ENCODE results near the gene EPHA7.

The EPHA7 gene

DNA sequence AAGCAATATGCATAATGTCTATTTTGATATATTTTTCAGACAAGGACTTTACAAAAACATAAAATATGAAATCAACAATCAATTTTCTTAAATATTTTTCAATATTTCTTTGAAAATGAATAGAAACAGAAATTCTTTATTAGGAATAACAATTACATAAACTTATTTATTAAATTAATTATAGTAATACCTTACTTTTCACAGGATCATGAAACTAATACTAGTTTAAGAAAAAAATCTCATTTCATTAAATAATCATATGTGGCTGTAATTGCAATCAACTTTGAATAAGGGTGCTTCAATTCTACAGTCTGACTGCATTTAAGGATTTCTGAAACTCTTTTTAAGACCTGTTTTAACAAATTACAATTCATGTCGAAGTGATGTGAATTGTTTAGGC is 26.6 kb downstream of the EPHA7 start:
- DNase-seq, result no peak

DNA sequence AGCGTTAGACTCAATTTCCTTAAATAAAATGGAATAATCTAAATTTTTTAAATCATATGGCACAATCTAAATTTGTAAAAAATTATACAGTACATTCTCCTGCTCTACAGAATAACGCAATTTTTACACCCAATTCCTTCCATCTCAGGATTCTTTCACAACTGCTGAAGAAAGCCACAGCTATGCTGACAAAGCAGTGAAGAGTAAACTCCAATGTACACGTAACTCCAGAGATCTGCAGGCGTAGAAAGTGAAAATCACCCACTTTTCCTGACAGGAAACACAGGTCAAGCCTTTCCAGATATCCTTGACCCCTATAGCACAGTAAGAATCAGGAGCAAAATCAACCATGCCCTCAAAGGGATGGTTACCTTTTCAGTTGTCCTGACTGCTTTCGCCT is 27.4 kb downstream of the EPHA7 start:
- DNase-seq, result no peak

DNA sequence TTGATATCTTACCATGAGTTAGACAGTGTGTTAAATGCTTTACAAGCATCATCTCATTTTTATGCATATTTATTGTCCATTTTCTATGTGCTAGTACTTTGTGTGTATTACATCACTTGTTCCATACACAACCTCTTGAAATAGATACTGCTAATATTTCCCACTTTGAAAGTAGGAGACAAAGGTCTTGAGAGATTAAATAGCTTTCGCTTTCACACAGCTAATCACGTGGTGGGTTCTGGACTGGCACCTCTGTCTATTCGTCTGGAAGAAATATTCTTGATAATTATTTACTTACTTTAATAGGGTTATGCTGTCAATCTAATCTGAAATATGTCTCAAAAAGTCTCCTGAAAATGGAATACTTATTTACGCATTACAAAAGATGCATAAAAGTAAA is 30.2 kb downstream of the EPHA7 start:
- DNase-seq, result no peak

DNA sequence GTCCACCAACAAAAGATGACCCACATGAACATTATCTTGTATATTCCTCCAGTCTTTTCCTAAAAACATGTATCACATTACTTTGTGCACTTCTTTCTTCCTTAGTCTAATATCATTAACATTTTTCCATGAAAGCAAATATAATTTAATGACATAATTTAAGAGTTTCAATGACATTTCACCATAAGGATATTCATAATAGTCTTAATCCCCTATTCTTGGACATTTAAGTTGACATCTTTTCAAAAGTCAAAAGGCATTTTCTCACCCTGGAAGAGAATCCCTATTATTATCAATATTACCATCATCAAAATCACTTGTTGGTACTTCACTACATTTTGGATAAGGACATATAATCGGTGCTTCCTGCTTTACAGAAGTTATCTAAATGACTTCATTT is 31.3 kb downstream of the EPHA7 start:
- no peak for DNase-seq

DNA sequence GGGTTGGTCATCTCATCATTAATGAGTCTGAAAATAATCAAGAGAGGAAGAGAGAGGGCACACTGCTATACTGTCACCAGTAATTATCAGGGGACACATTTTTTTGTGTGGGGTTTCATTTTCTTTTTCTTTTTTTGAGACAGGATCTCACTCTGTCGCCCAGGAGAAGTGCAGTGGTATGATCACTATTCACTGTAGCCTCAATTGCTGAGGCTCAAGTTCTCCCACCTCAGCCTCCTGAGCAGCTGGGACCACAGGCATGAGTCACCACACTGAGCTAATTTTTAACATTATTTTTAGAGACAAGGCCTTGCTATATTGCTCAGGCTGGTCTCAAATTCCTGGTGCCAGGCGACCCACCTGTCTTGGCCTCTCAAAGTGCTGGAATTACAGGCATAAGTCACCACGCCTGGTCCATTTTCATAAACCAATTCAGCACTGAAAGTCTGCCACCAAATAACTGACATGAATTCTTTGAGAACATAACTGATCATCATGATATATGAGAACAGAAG is 43.3 kb downstream of the EPHA7 start:
- no peak for DNase-seq

DNA sequence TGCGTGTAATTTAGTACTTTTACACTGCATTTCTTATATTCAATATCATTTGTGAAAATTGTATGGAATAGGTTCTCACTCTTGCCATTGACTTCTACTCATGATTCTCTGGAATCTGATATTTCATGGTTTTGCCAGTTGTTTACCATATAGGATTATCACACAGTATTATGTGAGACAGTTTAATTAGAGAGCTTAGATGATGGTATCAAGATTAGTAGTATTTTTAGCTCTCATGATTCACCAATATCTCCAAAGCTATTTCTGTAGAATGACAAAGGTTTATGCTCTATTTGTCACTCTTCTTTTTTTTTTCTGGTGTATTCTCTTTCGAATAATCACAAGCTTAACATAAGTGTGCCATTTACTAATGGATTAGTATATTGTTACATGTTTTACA is 45.9 kb downstream of the EPHA7 start:
- no peak for DNase-seq

DNA sequence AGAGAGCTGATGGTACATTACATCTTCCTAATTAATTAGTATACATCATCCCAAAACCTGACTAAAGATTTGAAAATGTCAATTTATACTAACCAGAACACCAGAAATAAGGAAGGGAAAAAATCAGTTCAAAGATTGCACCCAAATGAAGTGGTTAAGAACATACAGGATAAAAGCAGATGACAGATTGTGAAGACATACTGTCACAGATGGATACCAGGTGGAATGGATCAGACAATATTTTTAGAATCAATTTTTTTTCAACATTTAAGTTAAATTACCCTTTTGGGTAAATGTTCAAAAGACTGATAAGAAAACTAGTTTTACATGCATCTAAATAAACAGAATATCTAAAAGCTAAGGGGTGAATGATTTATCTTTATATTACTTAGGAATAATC is 47.6 kb downstream of the EPHA7 start:
- no peak for DNase-seq

DNA sequence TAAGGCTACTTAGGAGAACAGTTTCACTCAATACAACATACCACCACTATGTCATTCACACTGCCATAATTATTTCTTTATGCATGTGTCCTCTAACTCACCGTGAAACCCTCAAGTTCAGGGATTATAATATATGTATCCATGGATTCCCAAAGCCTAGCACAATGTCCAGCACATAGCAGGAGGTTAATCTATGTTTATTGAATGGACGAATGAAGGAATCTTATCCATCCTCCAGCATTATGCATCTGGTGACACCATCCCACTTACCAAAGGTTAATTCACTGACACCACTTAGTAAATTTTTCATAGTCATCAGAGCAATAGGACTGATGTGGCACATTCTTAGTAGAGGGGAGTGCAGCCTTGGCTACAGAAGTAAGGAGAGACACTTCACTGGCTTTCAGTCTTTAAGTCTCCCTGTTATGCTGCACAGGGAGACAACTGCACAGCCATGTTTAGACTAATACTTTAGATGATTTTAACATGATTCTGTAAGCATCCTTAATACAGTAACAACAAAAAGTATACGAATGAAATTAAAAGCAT is 49.7 kb downstream of the EPHA7 start:
- DNase-seq, result no peak

DNA sequence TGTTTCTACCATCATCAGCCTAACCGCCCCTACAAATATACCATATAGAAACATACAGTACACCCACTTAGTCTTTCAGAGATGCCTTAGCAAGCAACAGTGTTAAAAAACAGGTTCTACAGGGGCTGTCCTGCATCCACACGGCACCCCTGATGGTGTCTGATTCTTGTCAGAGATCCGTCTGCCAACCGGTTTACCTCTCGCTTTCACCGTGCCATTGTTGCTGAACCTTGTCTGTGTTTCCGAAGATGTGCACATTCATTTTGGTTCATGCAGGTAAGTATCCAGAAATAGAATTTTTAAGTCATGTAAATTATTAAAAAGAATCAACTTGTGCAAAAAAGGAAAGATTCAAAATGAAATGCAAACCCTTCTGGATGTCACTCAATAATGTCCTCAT is 52.9 kb downstream of the EPHA7 start:
- no peak for DNase-seq

DNA sequence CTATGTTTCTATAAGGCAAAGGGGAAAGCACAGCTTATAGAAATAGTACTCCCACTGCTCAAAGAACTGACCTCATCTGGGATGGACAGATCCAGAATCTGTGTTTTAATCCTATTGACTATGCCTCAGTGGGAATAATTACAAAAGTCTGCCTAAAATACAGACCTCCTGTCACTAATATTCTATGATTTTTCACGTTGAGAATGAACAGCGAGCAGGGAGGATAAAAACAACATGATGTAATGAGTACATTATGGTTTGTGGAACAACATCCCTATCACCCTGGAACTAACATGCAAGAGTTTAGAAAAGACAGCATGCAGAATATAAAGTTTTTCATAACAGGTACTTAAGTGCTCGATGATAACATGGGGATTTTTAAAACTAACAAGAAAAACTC is 53.9 kb downstream of the EPHA7 start:
- DNase-seq, result no peak

DNA sequence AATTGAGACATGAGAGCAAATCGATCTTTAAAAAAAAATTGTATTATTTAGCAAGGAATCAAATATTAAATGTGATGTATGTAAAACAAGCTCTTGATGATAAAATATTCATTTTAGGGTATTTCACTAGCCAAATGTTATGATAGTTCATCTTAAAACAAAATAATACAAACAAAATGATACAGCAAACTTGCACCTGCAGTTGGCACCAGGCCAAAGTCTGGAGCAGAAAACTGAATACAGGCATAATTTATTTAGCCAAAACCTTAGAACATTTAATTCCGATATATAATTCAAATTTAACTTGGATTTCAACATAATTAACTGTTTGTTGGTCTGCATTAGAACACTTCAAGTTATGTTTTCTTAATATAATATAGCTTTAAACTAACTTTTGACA is 60.9 kb downstream of the EPHA7 start:
- no peak for DNase-seq

DNA sequence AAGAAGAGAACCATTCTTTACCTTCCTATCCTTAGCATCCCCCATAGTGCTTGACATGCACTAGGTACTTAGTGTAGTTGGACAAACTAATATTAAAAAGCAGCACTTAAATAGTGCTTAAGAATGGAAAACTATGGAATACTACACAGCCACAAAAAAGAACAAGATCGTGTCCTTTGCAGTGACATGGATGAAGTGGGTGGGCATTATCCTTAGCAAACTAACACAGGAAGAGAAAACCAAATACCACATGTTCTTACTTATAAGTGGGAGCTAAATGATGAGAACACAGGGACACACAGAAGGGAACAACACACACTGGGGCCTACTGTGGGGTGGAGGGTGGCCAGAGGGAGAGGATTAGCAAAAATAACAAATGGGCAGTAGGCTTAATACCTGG is 66.8 kb downstream of the EPHA7 start:
- DNase-seq, result no peak

DNA sequence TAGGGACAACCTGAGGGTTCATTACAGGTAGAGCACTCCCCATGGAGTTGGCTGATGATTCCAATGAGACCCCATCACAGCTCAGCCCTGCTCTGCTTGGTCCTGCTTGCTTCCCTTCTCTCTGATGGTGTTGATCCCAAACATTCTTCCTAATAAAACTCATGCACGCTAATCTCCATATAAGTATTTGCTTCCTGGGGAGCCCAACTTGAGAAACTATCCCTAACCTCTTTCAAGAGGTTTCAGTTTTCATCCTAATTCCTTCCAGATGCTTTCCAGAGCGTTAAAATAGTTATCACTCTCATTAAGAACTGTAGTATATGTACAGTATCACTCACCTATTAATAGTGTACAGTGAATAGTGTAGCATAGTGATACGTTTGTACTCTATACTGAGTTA is 68.1 kb downstream of the EPHA7 start:
- no peak for DNase-seq

DNA sequence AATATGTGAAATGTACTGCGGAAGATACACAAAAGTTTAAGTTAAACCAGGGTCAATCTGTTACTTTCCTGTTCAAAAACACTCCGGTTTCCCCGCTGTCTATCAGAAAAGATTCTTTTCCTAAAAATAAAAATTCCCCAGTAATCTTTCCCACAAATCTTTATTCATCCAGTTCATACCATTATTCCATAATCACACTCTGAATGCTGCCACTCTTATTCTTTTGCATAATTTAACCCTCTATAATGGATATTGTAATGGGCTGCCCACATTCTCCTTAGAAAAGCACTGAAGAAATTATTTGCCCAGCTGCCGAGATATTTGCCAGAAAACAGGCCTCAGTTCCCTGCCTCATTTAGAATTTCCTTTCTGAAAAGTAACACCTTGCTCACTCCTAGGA is 68.6 kb downstream of the EPHA7 start:
- no peak for DNase-seq

DNA sequence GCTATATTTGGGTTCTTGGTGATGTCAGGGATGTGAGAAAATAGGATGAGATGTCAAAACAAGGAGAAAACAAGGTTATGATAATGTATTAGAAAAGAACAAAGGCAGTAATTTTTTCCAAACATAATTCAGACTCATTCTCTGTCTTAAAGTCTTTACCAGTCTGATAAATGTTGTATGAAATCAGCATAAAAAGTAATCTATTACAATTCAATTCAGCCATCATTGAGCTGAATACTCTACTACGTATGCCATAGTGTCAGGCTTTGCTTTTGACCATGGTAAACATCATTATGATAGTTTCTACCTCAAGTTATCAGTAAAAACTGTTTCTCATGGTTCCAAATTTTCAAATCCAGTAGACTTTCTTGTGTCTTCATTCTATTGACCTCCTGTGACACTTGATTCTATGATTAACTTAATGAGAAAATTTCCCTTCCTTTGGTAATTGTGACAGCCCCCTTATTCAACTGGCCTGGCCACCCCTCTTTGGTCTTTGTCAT is 75.0 kb downstream of the EPHA7 start:
- no peak for DNase-seq

DNA sequence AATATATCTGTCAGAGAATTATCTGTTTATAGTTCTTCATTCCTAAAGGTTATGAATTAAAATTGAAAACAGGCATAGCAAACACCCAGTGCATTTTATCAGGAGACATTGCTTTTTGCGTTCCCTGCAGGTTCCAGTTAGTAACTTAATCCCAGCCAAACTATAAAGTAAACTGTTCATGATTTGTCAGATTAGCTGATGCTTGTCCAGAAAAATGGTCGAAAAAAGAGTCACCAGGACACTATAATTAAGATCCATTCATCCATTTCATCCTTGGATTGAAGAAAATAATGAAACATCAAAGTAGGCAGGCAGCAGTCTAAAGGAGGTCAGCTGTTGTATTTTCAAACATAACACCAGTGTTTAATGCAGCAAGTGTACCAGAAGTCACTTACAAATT is 75.9 kb downstream of the EPHA7 start:
- no peak for DNase-seq

DNA sequence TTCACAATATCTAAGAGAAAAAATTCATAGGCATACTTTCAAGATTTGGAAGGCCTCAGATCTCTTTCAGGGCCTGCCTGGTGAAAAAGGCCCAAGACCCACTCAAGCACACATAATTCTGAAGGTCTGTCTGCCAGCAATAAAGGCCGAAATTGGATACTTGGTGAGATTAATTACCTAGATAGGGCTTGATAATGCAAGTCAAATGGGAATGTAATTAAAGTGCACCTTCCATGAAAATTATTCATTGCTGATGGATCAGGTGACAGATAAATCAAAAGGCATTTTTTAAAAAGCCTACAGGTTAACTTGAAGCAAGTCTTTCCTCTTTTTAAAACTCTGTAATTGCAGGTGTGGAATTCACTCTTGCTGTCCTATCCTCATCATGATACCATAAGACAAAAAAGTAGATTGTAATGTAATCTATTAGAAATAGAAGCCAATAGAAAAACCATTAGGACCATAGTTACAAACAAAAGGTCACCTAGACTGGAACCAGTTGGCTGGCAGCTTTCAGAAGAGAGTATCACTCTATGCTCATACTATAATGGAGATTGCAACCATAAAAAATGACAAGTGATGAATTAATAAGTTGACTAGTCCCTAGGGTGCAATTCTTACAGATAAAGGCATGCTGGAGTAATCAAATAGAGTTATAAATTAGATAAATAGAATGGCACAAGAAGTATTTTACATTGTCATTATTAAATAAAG is 77.3 kb downstream of the EPHA7 start:
- no peak for DNase-seq

DNA sequence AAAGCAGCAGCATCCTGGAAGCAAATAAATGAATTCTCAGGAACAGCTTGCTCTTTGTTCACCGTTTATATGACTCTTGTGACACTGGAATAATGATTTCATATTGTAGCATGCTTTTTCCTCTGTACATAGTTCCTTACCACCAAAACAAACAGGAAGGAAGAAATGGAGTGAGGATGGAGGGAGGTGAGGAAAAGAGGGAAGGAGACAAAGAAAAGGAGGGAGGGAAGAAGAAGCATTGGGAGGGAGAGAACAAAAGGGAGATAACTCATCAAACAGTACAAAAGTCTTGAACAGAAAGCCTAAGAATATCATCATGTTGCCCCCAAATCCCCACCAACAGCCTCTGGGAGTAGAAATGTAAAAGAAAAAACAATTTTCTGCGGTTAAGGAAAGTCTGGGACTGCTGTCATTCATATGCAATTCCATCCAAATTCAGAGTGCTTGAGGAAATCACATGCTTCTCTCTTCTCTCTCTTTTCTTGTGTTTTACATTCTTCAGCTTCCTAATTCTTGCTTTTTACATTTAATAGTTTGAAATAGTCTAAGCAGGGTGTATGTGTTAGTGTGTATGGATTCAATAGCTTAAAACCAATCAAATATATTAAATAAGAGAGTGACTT is 81.5 kb downstream of the EPHA7 start:
- DNase-seq, result no peak

DNA sequence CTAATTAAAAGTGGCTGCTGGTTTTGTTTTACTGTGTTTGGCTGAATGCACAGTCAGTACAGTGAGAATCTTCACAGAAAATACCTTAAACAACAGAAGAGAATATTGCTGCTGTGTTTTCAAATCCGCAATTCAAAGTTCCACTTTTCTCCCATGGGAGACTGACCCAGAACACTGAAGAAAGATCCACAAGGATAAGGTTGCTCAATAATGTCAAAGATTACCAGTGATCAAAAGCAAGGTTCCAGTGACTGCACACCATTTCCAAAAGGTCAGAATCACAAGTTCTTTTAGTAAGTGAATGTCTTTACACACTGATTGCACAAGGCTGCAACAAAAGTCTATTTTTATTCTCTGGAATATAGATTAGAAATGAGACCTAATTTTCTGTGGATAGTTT is 82.3 kb downstream of the EPHA7 start:
- DNase-seq, result no peak

DNA sequence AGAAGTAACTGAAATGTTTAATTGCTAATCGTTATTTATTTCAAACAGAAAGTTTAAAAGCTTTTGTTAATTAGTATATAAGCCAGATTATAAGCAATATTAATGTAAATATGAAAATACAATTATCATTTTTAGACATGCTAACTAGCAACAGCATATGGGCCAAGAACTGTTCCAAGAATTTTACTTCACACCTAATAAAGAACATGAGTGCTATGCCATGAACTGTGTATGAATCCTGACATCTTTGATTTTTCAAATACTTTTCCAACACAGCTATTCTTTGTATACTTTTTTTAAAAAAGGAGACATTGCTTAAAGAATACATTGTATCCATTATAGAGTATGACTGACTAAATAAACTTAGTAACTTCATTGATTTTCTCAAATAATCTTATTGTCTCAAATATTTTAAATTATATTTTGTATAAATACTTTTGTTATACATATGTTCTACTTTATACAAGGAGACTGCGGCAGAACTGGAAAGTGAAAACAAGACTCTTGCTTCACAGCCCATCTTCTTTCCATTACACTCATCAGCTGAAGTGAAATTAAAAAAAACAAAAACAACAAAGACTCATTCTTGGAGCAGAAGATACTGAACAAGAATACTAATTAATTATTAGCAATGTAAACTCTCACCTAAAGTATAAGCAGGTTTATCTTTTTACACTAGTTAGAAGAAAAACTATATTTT is 89.9 kb downstream of the EPHA7 start:
- DNase-seq, result no peak

DNA sequence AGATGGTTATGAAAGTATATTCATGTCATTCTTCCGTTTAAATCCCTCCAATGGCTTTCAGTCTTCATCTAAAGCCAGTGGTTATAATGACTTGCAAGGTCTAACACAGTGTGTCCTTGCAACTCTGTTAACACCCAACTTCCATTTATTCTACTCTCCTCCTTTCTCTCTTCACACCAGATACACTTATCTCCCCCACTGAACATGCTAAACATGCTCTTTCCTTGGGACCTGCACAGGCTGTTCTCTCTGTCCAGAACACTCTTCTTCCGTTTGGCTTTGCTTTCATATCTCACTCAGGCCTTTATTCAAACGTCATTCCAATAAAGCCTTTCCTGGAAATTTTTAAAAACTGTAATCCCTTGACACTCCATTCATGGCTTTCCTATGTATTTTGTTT is 91.5 kb downstream of the EPHA7 start:
- DNase-seq, result no peak

DNA sequence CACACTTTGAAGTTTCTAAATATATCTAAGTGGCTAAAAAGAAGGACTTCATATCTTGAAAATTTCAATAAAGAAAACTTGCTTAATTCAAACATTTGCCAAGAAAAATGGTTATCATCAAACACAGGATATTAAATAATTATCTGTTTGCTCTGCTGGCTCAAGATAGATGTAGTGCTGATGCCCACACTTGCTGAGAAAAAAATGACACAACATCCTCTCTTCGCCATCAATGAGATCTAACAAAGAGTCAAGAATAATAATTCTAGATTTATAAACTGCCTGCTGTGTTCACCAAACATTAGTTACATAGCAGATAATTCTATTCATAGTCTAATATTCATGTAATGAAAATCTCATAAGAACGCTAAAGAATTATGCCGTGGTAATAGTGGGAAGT is 93.6 kb downstream of the EPHA7 start:
- no peak for DNase-seq

DNA sequence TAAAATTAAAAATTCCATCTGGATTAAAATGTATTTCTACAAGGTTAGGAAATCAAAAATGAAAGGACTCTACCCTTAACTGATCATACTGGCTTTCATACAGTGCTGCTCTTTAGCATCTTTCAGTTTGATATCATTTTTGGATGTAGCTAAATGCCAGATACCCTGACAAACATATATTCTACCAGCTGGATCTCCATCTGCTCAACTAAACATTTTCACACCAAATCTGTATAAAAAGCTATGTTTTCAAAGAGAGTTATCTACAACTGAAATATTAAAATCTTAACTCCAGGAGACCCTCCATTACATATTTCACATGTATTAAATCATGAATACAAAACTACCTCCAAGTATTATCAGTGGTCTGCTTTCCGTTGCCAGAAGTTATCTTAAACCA is 95.7 kb downstream of the EPHA7 start:
- no peak for DNase-seq

DNA sequence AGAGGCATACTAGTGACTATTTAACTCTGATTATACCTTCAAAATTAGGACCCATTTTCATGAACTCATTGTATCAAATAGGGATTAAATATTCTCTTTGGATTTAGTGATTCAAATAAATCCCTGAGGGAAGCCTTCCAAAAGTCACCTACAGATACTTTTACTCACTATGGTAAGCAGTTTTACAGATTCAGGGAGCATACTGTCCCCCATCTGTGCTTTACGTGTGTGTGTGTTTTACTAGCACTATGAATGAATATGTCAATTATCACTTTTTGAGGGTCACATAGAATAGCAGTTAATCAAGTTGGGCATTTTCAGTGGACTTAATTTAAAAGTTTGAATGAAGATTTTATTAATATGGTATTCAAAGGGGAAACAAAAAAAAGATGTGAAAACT is 96.7 kb downstream of the EPHA7 start:
- no peak for DNase-seq
